ENCODE results near the gene GPR160. TPM values are rescaled to one million over a fixed set of nuclear protein-coding genes. Genes with fewer than 3 reads are reported as not detected.
"Not testable (repeated sequence)": the region's sequence is repeated elsewhere in the genome, so short reads cannot be mapped to it uniquely, and the experiment has no call there.

Gene GPR160
- total RNA-seq, 1 donor from 2014 or later = 0.99 TPM

- DNase-seq (ENCODE audit: low read depth in 2 of 2) = no peak
These were observed 73.5 kb downstream of the GPR160 start for GRCh38 chr3:170111147-170111771.

DNA sequence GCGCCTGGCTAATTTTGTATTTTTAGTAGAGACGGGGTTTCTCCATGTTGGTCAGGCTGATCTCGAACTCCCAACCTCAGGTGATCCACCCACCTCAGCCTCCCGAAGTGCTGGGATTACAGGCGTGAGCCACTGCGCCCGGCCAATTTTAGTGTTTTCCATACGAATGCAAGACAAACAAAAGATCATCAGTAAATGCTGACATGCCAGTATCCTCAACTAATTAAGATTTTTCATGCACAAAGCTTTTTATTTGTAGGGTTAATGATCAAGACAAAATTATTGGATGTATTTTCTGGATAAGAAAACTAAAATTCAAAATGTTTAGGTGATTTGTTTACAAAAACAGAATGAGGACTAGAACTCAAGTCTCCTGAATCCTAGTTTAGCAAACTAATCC, 76.4 kb downstream of the GPR160 start:
- not testable (repeated sequence) for DNase-seq (ENCODE audit: low read depth in 2 of 2)

- DNase-seq (ENCODE audit: low read depth in 2 of 2) = peak; percentile 13 to 15
These were observed 79.3 kb downstream of the GPR160 start for GRCh38 chr3:170117134-170117533.

DNA sequence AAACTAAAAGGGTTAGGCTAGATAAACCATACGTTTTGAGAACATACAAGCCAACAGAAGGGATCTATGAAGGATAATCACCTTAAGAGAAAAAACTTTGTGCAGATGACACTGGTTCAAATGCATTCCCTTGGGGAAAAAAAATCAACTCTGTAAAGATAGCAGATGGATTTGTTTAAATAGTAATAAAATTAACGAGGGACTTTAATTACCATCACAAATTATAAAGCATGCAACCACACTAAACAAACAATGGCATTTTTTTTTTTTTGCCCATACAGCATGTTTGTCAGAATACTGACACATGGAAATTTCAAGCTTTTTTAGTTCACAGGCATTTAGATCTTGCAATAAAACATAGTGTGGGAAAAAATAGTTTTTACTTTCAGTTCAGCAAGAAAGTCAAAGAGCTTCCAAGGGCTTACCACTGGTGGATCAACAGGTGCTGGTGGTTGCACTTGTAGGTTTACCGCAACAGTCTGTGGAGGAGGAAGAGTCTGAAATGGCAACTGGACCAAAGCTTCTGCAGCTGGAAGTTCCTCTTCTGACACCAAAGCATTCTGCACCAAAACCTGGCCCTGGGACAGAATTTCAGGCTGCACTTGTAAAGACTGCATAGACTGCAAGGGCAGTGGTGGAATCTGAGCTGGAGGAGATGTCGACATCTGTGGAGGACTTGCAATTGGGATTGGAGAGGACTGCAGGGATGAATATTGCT, 90.6 kb downstream of the GPR160 start:
- DNase-seq (ENCODE audit: low read depth in 2 of 2) = no peak

DNA sequence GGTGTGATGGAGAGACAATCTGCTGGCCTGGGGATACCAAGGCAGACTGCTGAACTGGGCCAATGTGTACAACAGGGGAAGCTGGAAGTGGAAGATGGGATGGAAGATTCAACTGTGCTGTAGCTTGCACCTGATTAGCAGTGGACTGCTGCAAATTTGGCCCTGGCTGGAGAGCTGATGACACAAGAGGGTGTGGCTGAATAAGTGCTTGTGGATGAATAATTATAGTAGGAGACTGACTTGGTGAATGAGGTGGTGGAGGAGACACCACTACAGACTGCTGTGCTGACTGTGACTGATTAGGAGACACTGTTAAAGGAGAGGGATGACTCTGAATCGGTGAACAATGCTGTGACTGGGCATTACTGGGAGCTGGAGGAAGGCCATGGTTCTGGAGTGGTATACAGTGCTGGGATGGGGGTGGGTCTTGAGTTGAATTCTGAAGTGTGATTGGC, 91.2 kb downstream of the GPR160 start:
- DNase-seq (ENCODE audit: low read depth in 2 of 2) = peak; percentile 5 to 33

DNA sequence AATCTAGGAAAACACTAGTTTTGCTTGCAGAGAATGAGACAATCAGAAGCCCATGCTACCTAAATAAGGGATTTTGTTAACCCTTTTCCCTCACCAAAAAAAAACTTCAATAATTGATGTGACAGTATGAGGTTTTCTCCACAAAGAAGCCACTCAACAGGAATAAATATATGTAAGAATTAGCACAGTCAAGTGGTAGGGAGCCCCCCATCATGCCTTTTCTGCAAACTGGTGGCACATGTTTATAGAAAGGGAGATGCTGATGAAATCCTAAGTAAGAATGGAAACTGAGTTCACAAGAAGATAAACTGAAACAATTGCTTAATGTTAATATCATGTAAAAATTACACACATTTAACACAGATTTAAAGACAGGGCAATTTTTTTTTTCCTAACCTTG, 92.7 kb downstream of the GPR160 start:
- DNase-seq (ENCODE audit: low read depth in 2 of 2) = no peak

GRCh38 chr3:170132335-170132734, 94.5 kb downstream of the GPR160 start:
- peak in 1 of 2 donors; percentile 6 for DNase-seq (ENCODE audit: low read depth in 2 of 2)

Other genes starting within 250 kb of the GPR160 start
- not detected in 2 replicates for gene LRRIQ4, start 225.1 kb upstream of the GPR160 start, total RNA-seq
- gene LRRC34, start 225.1 kb upstream of the GPR160 start, total RNA-seq = 0.60 and 1.3 TPM in 2 replicates
- gene LRRC31, start 168.1 kb upstream of the GPR160 start, total RNA-seq = not detected in 2 replicates
- not detected in 2 replicates for gene SAMD7, start 126.4 kb upstream of the GPR160 start, total RNA-seq
- gene SEC62, start 71.2 kb upstream of the GPR160 start, total RNA-seq = 16.8 and 33.9 TPM in 2 replicates
- 9.6 and 15.3 TPM in 2 replicates for gene PHC3, start 143.7 kb downstream of the GPR160 start, total RNA-seq
- gene PRKCI, start 184.4 kb downstream of the GPR160 start, total RNA-seq = 18.7 and 23.1 TPM in 2 replicates